Measurements from ENCODE around the gene MLLT3. TPM values are rescaled to one million over a fixed set of nuclear protein-coding genes. Genes with fewer than 3 reads are reported as not detected.

Gene MLLT3
- total RNA-seq, 3 donors from 2014 or later (not counting 1 experiment from before 2014, with no cell fraction given): 24.3 to 26.6 (median 25.2) TPM

DNA sequence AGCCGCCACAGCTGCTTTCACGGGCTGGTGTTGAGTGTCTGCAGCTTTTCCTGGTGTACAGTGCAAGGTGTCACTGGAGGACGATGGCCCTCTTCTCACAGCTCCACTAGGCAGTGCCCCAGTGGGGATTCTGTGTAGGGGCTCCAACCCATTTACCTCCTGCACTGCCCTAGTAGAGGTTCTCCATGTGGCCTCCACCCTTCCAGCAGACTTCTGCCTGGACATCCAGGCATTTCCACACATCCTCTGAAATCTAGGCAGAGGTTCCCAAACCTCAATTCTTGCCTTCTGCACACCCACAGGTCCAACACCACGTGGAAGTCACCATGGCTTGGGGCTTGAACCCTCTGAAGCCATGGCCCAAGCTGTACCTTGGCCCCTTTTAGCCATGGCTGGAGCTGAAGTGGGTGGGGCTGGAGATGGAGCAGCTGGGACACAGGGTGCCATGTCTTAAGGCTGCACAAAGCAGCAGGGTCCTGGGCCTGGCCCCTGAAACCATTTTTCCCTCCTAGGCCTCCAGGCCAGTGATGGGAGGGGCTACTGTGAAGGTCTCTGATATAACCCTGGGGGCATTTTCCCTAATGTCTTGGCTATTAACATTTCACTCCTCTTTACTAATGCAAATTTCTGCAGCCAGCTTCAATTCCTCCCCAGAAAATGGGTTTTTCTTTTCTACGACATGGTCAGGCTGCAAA is 82.0 kb downstream of the MLLT3 start:
- Histone ChIP-seq H3K27me3 (ENCODE audit: control insufficient read depth, insufficient read depth, low read length) (no peaks in the 10 kb centered on the region), H3K4me3 (ENCODE audit: low read length) (no peak overlapping the region), H3K4me1 (ENCODE audit: control insufficient read depth, insufficient read depth, low read length) (no peaks in the 10 kb centered on the region), H3K27ac (ENCODE audit: low read length) (no peak overlapping the region), H3K36me3 (ENCODE audit: control insufficient read depth, insufficient read depth, low read length) (no peaks in the 10 kb centered on the region), H3K9me3 (ENCODE audit: control insufficient read depth, insufficient read depth, low read length) (peaks cover 10% of the 10 kb centered on the region)
- Mint-ChIP-seq H3K4me1 (peaks cover 28 to 43% of the 10 kb centered on the region in 2 donors), H3K27ac (no peak overlapping the region), H3K36me3 (peaks cover 19% of the 10 kb centered on the region), H3K9me3 (peaks cover 6 to 9% of the 10 kb centered on the region in 2 donors), H3K4me3 (no peak overlapping the region), H3K27me3 (ENCODE audit: low read depth in 2 of 2) (no peaks in the 10 kb centered on the region)
- TF ChIP-seq, protein P1, sequence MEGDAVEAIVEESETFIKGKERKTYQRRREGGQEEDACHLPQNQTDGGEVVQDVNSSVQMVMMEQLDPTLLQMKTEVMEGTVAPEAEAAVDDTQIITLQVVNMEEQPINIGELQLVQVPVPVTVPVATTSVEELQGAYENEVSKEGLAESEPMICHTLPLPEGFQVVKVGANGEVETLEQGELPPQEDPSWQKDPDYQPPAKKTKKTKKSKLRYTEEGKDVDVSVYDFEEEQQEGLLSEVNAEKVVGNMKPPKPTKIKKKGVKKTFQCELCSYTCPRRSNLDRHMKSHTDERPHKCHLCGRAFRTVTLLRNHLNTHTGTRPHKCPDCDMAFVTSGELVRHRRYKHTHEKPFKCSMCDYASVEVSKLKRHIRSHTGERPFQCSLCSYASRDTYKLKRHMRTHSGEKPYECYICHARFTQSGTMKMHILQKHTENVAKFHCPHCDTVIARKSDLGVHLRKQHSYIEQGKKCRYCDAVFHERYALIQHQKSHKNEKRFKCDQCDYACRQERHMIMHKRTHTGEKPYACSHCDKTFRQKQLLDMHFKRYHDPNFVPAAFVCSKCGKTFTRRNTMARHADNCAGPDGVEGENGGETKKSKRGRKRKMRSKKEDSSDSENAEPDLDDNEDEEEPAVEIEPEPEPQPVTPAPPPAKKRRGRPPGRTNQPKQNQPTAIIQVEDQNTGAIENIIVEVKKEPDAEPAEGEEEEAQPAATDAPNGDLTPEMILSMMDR (IDR thresholded peaks at IDR 0.05): no peak
- intact Hi-C loops (cut with micrococcal nuclease): no loop called here
- DNase-seq: no peak
- WGBS (ENCODE audit: insufficient coverage): 94% methylated on average over 5 of the region's 5 CpGs
- no peak for ATAC-seq

DNA sequence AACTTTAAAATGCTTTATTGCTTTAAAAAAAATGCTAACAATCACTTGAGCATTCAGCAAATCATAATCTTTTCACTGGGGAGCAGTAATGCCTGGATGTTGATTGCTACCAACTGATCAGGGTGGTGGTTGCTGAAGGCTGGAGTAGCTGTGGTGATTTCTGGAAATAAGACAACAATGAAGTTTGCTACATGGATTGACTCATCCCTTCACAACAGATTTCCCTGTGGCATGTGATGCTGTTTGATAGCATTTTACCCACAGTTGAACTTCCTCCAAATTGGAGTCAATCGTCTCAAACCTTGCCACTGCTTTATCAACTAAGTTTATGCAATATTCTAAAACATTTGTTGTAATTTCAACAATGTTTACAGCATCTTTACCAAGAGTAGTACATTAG is 83.3 kb downstream of the MLLT3 start:
- peaks cover 19% of the 10 kb centered on the region for H3K36me3 Mint-ChIP-seq
- intact Hi-C loops (cut with micrococcal nuclease): no loop called here
- Histone ChIP-seq H3K27ac (ENCODE audit: low read length) (no peak overlapping the region), H3K4me1 (ENCODE audit: control insufficient read depth, insufficient read depth, low read length) (no peaks in the 10 kb centered on the region), H3K27me3 (ENCODE audit: control insufficient read depth, insufficient read depth, low read length) (no peaks in the 10 kb centered on the region), H3K4me3 (ENCODE audit: low read length) (no peak overlapping the region), H3K9me3 (ENCODE audit: control insufficient read depth, insufficient read depth, low read length) (peaks cover 10% of the 10 kb centered on the region), H3K36me3 (ENCODE audit: control insufficient read depth, insufficient read depth, low read length) (no peaks in the 10 kb centered on the region)
- 75% methylated on average over 1 of the region's 1 CpG for WGBS (ENCODE audit: insufficient coverage)
- TF ChIP-seq, protein P1 (IDR thresholded peaks at IDR 0.05): no peak
- peaks cover 31 to 37% of the 10 kb centered on the region in 2 donors for H3K4me1 Mint-ChIP-seq
- peaks cover 6 to 9% of the 10 kb centered on the region in 2 donors for H3K9me3 Mint-ChIP-seq
- H3K27me3 Mint-ChIP-seq (ENCODE audit: low read depth in 2 of 2): no peaks in the 10 kb centered on the region
- ATAC-seq (no peak), DNase-seq (no peak)
- no peak overlapping the region for H3K4me3 Mint-ChIP-seq
- no peak overlapping the region for H3K27ac Mint-ChIP-seq

DNA sequence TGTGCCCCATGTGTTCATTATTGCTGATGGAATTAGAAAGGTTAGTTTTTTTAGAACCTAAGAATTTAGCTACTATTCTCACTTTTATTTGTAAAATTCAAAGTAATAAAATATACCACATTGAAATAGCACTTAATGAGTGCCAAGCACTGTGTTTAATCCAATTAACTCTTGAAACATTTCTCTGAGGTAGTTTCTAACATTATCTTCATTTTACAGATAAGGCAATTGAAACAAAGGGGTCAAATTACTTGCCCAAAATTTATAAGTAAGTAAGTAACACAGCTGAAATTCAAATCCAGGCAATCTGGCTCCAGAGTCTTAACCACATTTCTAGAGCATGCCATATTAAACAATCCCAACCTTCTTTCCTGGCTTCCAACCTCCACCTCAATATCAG is 84.2 kb downstream of the MLLT3 start:
- peaks cover 10% of the 10 kb centered on the region for H3K9me3 ChIP-seq (ENCODE audit: control insufficient read depth, insufficient read depth, low read length)
- no peaks in the 10 kb centered on the region for H3K4me1 ChIP-seq (ENCODE audit: control insufficient read depth, insufficient read depth, low read length)
- Mint-ChIP-seq H3K27me3 (ENCODE audit: low read depth in 2 of 2) (no peaks in the 10 kb centered on the region), H3K4me1 (peaks cover 26 to 38% of the 10 kb centered on the region in 2 donors), H3K36me3 (peaks cover 19% of the 10 kb centered on the region), H3K4me3 (no peak overlapping the region), H3K9me3 (peaks cover 6 to 9% of the 10 kb centered on the region in 2 donors), H3K27ac (no peak overlapping the region)
- TF ChIP-seq, protein P1 (IDR thresholded peaks at IDR 0.05): no peak
- ATAC-seq (no peak), DNase-seq (no peak)
- no peaks in the 10 kb centered on the region for H3K27me3 ChIP-seq (ENCODE audit: control insufficient read depth, insufficient read depth, low read length)
- intact Hi-C loops (cut with micrococcal nuclease): no loop called here
- no peak overlapping the region for H3K4me3 ChIP-seq (ENCODE audit: low read length)
- H3K27ac ChIP-seq (ENCODE audit: low read length): no peak overlapping the region
- no peaks in the 10 kb centered on the region for H3K36me3 ChIP-seq (ENCODE audit: control insufficient read depth, insufficient read depth, low read length)

DNA sequence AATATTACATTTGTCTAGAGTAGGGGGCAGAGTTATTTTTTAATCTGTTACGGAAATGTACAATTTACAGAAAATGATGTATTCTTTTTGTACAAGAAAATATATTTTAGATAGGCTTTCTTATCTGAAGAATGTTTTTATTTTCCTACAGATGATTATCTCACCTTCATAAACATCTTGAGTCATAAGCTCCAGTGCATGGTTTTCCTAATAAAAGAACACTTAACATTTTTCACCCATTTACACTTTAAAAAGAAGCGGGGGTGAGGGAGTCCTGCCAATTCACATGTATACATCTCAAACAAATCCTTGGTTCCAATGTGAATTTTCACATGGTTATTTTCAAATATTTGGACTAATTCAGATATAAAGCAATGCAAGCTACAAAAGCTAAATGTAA is 85.0 kb downstream of the MLLT3 start:
- ATAC-seq (no peak), DNase-seq (no peak)
- Histone ChIP-seq H3K4me1 (ENCODE audit: control insufficient read depth, insufficient read depth, low read length) (no peaks in the 10 kb centered on the region), H3K36me3 (ENCODE audit: control insufficient read depth, insufficient read depth, low read length) (no peaks in the 10 kb centered on the region), H3K9me3 (ENCODE audit: control insufficient read depth, insufficient read depth, low read length) (peaks cover 10% of the 10 kb centered on the region), H3K27me3 (ENCODE audit: control insufficient read depth, insufficient read depth, low read length) (no peaks in the 10 kb centered on the region), H3K27ac (ENCODE audit: low read length) (no peak overlapping the region), H3K4me3 (ENCODE audit: low read length) (no peak overlapping the region)
- H3K4me3 Mint-ChIP-seq: no peak overlapping the region
- H3K27ac Mint-ChIP-seq: no peak overlapping the region
- H3K36me3 Mint-ChIP-seq: peaks cover 19% of the 10 kb centered on the region
- peaks cover 20 to 37% of the 10 kb centered on the region in 2 donors for H3K4me1 Mint-ChIP-seq
- TF ChIP-seq, protein P1 (IDR thresholded peaks at IDR 0.05): no peak
- H3K27me3 Mint-ChIP-seq (ENCODE audit: low read depth in 2 of 2): no peaks in the 10 kb centered on the region
- intact Hi-C loops (cut with micrococcal nuclease): no loop called here
- 100% methylated on average over 1 of the region's 2 CpGs for WGBS (ENCODE audit: insufficient coverage)
- peaks cover 6 to 9% of the 10 kb centered on the region in 2 donors for H3K9me3 Mint-ChIP-seq
